ENCODE data around the gene TRMT61A.
A peak's percentile ranks its signal among the peaks of the same experiment; 100 is the strongest.

The TRMT61A gene

DNA sequence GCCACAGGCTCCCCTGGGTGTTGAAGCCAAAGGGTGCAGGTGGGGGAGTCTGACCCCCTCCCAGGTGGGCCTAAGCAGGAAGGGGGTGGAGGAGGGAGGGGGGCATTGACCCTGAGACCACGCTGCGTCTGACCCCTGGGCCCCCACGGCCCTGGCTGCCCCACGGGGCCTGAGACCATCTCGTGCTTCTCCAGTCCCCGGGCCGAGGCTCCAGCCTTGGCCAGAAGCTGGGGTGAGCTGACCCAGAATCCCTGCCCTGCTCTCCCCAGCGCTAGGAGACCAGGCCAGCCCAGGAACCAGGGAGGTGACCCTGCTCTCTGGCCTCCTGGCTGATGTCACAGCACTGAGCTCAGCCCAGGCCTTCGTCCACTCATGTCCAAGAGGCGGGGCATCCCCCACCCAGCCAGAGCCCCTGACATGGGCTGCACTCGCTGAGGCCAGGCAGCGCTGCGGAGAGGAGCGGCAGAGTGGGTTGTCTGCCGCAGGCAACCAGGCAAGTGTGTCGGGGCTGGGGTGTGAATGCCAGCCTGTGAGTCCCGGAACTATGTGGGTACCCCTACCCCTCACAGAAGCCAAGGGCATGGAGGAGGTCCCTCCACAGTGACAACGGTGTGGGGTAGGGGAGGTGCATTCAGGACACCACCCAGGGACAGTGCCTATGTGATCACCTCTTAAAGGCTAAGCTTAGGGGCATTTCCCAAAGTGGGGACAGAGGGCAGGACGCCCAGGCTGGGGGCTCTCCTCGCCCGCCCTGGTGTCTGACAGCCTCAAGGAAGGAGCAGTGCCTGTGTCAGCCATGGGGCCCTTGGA lies 6.3 kb downstream of the TRMT61A start:
- no peak for DNase-seq (ENCODE audit: low spot score)

DNA sequence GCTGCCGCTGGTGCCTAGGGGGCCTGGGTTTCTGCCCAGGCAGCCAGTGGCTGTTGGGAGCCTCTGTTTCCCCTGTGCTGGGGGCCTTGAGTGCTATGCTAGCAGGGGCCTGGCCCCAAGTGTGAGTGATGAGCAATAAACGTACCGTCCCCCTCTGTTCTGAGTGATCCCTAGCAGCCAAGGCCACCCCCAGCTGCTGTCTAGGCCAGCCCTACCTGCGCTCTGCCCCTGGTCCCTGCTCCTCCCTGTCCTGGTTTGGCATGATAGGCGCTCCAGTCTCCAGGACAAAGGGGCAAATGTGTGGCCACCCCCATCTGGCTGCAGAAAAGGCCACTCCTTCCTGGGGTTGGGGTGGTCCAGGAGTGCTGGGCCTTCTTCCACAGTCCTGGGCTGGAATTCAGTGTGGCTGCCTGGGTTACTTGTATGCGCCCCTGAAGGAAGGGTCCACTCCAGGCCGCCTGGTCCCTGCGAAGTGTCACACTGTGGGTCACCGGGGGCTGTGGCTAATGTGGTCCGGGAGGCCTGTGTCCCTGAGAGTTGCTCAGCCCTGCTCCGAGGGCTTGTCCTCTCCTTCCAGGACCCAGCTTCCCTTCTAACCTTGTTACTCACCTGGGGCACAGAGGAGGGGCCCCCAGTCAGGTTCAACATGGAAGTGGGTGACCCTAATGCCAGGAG lies 7.0 kb downstream of the TRMT61A start:
- DNase-seq (ENCODE audit: low spot score), result no peak

DNA sequence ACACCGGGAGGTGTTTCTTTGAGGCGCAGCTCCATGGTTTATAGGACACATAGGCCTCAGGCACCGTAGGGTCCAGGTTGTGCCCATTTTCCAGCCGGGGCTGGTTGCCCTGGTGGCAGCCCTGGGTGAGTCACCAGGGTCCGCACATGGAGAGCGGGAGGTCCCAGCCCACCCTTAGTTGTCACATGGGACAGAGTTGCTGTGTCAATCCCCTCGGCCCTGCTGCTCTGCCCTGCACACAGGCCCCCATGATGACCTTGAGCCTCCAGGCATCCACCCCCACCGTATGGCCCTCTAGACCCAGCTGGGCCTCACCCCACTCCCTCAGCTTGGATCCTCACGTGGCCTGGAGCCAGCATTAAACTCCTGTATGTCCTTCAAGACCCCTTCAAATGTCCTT lies 7.7 kb downstream of the TRMT61A start:
- DNase-seq (ENCODE audit: low spot score), result no peak

DNA sequence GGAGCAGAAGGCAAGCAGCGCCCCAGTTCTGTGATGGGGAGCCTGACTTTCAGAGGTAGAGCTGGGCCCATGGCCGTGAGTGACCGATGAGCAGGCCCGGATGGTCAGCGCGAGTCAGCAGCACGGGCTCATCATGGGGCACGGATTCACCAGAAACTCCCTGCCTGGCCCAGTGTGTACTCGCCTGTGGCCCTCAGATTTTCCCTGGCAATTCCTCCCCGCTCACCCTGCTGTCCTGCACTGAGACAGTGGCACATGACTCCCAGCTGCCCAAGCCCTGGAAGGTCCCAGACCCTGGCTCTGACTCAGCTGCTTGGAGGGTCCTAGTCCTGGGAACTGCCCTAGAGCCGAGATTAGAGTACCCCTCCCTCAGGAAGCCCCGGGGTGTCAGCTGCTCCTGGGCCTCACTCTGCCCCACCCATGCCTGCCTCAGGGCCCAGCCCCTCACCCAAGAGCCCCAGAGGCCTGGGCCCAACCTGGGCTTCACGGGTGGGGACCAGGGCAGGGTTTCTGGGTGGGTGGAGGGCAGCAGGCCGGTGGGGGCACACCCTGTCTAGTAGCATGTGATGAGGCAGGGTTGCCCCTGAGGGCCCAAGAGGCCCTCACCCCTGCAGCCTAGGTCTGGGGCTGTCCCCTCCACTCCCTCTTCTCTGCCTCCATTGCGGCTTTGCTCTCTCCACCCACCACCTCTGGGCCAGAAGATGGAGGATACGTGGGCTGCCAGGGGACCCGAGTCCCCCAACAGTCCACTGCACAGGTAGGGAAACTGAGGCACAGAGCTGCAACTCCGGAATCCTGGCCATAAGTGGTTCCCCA lies 8.4 kb downstream of the TRMT61A start:
- DNase-seq (ENCODE audit: low spot score), result no peak

DNA sequence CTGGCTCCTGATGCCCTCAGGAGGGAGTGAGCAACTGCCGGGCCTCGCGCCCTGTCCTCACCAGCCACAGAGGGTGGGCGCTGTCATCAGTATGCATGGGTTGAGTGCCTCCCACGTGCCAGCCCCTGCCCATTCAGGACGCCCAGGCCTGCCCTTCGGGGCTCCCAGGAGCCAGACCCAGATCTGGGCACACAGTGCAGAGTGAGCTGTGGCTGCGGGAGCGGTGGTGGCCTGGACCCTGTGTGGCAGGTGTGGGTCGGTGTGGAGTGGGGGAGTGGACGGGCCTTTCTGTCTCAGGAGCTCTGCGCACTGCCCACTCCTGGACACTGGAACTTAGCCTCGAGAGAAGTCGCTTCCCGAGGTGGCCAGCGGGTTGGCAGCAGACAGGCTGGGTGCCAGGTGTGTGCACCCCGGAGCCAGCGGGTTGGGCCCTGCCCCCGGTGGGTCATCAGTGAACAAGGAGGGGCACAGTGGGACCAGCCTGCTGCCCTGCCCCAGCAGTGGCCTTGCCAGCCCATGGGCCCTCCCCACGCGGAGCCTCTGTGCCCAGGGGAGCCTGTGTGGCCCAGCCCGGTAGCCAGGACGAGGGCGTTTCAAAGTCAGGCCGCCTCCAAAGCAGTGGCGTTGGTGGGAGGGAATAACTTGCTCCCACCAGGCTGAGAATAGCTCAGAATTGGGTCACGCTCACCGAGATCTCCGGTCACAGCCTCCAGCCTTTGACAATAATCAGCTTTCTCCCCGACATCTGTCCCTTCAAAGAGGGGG lies 9.5 kb downstream of the TRMT61A start:
- no peak for DNase-seq (ENCODE audit: low spot score)

- DNase-seq (ENCODE audit: low spot score), result no peak
Observed at GRCh38 chr14:103539056-103539825, 10.2 kb downstream of the TRMT61A start.

- DNase-seq (ENCODE audit: low spot score), result no peak
Observed at GRCh38 chr14:103540821-103541708, 12.1 kb downstream of the TRMT61A start.

- no peak for DNase-seq (ENCODE audit: low spot score)
Observed at GRCh38 chr14:103541709-103542604, 13.0 kb downstream of the TRMT61A start.

DNA sequence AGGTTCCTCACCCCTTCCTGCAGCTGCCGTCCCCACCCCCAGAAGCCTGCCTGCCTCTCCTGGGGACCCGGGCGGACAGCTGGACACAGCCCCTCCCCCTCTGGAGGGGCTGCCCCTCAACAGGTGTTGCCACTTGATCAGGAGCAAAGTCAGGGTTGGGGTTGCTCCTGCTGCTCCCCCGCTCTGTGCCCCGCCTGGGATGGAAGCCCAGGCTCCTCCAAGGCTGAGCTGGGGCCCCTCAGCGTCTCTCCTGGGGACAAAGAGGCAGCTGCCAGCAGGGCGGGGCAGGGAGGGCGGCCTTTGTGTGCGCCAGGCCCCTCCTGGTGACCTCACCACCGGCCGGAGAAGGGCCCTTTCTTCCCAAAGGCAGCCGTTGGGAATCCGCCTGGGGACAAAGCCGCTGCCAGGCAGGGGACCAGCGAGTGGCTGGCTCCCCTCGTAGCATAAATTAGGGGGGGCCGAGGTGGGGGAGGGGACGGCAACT lies 13.7 kb downstream of the TRMT61A start:
- DNase-seq (ENCODE audit: low spot score), result no peak

DNA sequence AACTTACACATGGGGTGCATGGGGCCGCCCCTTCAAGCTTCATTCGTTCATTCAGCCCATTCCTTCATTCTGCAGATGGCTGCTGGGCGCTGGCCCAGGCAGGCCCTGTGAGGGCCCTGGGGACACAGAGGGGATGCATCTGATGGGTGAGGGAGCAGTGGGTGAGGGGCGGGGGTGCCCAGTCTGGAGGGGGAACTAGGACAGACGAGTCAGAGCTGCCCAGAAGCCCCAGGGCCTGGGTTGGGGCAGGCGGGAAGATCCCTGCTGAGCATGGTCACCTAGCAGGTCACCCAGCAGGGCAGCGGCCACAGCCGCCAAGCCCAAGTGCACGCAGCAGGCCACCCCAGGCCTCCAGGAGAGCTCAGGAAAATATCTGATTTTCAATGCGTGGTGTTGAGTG lies 14.1 kb downstream of the TRMT61A start:
- no peak for DNase-seq (ENCODE audit: low spot score)

DNA sequence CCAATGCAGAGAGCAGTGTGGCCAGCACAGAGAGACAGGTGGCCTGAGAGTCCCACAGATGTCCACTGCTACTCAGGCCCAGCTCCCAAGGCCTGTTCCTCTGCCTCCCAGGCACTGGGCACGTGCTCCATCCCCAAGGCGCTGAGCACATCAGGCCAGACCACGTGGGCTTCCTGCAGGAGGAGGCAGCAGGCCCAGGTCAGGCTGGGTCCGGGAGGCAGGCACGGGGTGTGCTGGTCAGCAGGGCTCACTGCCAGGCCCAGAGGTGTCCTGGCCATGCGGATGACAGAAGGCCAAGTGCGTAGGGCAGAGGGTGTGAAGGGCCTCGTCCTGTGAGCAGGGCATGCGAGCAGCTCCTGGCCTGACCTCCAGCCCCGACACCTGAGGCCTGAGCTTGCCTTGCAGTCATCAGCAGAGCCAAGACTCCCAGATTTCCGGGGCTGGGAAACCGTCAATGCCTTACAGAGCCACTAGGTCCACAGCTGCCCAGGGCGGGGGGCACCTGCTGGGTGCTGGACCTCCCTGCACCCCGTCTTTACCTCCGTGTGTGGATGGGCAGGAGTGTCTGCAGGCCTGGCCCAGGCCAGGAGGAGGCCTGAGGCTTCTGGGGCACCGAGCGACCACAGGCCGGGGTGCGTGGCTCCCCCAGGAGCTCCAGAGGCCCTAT lies 14.9 kb downstream of the TRMT61A start:
- DNase-seq (ENCODE audit: low spot score), result no peak

DNA sequence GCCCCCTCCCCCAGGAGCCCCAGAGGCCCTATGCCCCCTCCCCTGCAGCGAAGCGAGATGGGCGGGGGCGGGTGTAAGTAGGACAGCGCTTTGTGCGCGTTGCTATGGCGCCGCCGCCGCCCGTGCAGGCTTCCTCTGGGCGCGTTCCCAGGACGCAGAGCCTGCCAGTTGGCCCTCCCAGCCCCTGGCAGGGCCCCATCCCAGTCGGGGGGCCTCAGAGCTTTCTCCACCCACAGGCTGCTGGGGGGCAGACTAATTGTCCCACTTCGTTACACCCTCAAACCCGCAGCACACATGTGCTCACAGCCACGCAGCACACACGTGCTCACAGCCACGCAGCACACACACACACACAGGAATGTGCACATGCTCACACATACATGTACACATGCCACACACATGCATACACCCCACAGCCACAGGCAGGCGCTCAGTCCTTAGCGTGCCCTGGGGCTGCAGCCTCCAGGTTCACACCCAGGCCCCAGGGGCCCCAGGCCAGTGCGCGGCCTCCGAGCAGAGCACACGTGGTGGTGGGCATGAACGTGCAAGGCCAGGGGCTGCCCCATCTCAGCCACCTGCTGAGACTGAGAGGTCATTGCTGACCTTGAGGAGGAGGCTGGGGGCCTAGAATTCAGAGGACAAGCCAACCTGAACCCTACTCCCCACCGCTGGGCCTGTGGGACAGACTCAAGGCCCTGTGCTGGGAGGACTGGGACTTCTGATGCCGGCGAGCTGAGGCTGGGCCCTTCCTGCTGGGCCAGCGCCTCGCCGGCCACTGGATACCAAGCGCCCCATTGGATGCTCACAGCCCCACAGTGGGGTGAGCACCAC lies 15.6 kb downstream of the TRMT61A start:
- no peak for DNase-seq (ENCODE audit: low spot score)

DNA sequence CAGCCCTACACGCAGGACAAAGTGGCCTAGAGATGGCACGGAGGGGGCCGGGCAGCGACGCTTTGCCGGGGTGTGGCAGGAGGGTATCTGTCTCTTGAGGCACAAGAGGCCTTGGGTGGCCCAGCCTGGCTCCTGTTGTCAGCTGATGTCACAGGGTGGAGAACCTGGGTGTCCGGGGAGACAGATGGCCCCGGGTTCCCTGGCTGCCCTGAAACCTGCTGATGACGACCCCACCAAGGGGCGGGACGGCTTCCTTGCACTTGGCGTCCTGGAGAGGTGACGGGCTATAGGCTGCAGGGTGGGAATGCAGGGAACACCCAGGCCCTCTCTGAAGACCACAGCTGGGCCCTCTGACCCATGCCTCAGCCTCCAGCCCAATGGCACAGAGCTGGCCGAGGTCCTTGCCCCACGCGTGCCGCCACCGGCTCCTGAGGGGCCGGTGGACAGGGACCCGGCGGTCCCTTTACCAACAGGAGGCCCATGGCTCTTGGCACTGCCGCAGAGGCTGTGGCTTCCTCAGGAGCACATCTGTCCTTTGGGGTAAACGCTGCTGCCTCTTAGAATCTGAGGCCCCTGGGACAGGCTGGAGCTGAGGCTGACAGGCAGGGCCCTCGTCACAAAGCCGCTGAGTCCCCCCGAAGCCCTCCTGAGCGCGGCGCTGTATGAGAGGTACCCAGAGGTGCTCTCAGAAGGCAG lies 16.4 kb downstream of the TRMT61A start:
- DNase-seq (ENCODE audit: low spot score), result no peak

GRCh38 chr14:103545915-103546651 lies 17.1 kb downstream of the TRMT61A start:
- no peak for DNase-seq (ENCODE audit: low spot score)

DNA sequence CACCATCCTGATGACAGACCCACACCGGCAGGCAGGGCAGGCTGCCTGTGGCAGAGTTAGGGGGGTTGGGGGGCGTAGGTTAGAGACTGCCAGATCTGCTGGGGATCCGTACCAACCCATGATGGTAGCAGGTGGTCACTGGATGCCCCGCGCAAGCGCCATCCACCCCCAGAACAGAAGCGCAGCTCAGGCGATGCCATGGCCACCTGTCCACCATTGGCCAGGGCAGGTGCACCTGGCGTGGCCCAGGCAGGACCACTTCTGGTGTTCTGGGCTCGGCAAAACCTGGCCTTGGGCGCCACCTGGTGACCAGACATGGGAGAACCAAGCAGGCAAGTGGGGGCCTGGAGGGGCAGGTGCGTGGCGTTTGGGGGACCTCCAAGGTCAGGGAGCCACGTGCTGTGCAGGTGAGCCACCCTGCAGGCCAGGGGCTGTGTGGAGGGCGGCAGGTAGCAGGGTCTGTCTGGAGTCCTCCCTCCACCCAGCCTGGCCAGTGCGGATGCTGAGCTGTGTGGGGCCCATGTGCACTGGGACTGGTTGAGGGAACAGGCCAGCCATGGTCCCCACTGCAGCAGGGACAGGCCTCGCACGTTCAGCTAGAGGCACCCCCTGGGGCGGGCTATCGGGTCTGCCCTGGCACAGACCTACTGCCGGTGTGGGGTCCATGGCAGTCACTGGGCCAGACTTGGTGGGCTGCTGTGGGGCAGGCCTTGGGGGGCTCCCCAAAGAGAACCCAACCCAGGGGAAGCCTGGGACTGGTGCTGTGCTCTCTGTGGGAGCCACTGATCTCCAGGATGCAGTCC lies 17.9 kb downstream of the TRMT61A start:
- DNase-seq (ENCODE audit: low spot score), result peak; percentile 85
